ENCODE data around the gene FBLN5. TPM values are rescaled to one million over a fixed set of nuclear protein-coding genes. Genes with fewer than 3 reads are reported as not detected.

FBLN5 gene
- total and polyA plus RNA-seq, 8 donors = 20.1 to 151 (median 48.6) TPM

DNA sequence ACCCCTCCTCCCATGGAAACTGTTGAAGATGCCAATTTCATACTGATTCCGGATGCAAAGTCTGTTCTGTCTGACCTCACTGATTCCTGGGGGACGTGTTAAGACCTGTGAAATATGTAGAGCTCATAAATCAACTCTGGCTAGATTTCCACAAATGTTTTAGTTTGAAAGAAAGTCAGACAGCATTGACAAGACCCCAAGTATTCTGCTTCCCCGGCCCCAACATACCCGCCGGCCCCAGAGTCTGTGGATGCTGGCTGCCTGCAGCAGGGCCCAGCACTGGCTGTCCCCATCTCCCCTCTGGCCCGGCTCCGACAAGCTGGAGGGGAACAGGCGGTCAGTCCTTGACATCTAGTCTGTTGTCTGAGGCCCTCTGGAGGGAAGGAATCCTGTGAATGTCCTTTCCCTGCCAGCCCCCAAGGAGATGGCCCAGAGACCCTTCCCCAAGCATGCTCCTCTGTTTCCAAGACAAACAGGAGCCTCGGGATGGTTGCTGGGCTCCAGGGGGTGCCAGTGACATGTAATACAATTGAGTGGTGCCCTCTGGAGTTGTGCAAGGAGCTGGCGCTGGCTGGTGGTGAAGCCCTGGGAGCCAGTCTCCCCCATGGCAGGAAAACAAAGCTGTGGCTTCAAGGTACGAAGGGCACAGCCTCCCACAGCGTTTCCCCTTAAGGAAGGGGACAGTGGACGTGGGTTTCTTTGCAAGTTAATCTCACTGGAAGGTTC lies 22.3 kb downstream of the FBLN5 start:
- intact Hi-C loops (cut with DNase I; ENCODE audit: low total_unique reads) = no loop called here
- peak in 1 of 2 donors; percentile 76 for DNase-seq
- 63 to 80% (median 72%) methylated on average over 13 of the region's 13 CpGs for WGBS, 5 donors

DNA sequence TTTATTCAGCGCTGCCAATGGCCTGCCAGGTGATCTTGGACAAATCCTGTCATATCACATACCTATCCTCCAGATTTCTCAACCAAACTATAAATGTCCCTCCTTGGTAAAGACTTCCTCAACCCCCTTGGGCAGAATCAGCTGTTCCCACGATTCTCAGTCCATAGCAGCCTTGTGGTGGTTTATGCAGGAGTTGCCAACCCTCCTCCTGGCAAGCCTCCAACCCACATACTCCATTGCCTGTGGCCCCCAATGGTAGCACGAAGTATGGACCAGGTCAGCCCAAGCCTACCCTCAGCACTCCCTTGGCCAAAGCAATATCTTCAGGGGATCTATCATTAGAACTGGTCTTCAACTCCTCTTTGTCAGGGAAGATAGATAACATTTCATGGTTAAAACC lies 27.0 kb downstream of the FBLN5 start:
- Histone ChIP-seq H3K4me3 (no peak overlapping the region), H3K4me1 (peaks cover 8 to 40% (median 22%) of the 10 kb centered on the region in 4 donors), H3K27ac (no peak overlapping the region), H3K27me3 (no peaks in the 10 kb centered on the region), H3K9me3 (no peaks in the 10 kb centered on the region), H3K36me3 (peaks cover 0 to 6% (median 0%) of the 10 kb centered on the region in 4 donors)
- DNase-seq = no peak
- WGBS, 5 donors = 61 to 76% (median 72%) methylated on average over 3 of the region's 3 CpGs
- intact Hi-C loops (cut with DNase I; ENCODE audit: low total_unique reads) = no loop called here
- TF ChIP-seq POLR2A (IDR thresholded peaks at IDR 0.05) (no peak), POLR2AphosphoS5 (IDR thresholded peaks at IDR 0.05) (no peak), EP300 (IDR thresholded peaks at IDR 0.05) (no peak)
- TF ChIP-seq, protein P1, sequence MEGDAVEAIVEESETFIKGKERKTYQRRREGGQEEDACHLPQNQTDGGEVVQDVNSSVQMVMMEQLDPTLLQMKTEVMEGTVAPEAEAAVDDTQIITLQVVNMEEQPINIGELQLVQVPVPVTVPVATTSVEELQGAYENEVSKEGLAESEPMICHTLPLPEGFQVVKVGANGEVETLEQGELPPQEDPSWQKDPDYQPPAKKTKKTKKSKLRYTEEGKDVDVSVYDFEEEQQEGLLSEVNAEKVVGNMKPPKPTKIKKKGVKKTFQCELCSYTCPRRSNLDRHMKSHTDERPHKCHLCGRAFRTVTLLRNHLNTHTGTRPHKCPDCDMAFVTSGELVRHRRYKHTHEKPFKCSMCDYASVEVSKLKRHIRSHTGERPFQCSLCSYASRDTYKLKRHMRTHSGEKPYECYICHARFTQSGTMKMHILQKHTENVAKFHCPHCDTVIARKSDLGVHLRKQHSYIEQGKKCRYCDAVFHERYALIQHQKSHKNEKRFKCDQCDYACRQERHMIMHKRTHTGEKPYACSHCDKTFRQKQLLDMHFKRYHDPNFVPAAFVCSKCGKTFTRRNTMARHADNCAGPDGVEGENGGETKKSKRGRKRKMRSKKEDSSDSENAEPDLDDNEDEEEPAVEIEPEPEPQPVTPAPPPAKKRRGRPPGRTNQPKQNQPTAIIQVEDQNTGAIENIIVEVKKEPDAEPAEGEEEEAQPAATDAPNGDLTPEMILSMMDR (IDR thresholded peaks at IDR 0.05) = no peak

More for the DNA sequence above, 22.3 kb downstream of the FBLN5 start:
- TF ChIP-seq EP300 (IDR thresholded peaks at IDR 0.05) (no peak), POLR2AphosphoS5 (IDR thresholded peaks at IDR 0.05) (no peak), POLR2A (IDR thresholded peaks at IDR 0.05) (no peak)
- TF ChIP-seq, protein P1 (IDR thresholded peaks at IDR 0.05) = no peak
- peaks cover 5 to 30% (median 18%) of the 10 kb centered on the region in 4 donors for H3K4me1 ChIP-seq
- no peaks in the 10 kb centered on the region for H3K36me3 ChIP-seq
- H3K27me3 ChIP-seq = no peaks in the 10 kb centered on the region
- no peak overlapping the region for H3K4me3 ChIP-seq
- no peaks in the 10 kb centered on the region for H3K9me3 ChIP-seq
- no peak overlapping the region for H3K27ac ChIP-seq

DNA sequence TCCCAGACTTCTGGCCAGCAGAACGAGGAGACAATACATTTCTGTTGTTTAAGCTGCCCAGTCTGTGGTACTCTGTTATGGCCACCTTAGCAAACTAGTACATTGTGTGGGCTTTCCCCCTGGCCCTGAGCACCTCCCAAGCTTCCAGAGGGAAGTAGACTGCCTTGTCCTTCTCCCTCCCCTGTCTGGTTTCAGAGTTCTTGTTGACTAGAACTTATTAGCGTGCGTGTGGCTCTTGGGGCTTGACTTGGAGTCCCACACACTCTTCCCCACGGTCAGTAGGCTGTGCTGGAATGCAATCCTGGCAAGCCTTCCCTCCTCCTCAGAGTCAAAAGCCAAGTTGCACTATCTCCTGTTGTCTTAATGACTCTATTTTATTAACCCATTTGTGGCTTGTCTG lies 27.7 kb downstream of the FBLN5 start:
- intact Hi-C loops (cut with DNase I; ENCODE audit: low total_unique reads) = loop anchor here (10.0 kb wide), 1 partner anchor 265 kb away; no protein-coding TSS in a partner anchor
- Histone ChIP-seq H3K27me3 (no peaks in the 10 kb centered on the region), H3K36me3 (peaks cover 0 to 6% (median 0%) of the 10 kb centered on the region in 4 donors), H3K9me3 (no peaks in the 10 kb centered on the region), H3K4me3 (no peak overlapping the region), H3K27ac (peak overlapping the region; percentile 34 to 63 (median 53)), H3K4me1 (peaks cover 4 to 33% (median 19%) of the 10 kb centered on the region in 4 donors)
- TF ChIP-seq, protein P1 (IDR thresholded peaks at IDR 0.05) = no peak
- no peak for TF ChIP-seq POLR2A (IDR thresholded peaks at IDR 0.05)
- no peak for TF ChIP-seq EP300 (IDR thresholded peaks at IDR 0.05)
- TF ChIP-seq POLR2AphosphoS5 (IDR thresholded peaks at IDR 0.05) = no peak
- DNase-seq = peak in 1 of 2 donors; percentile 42
- 20 to 58% (median 45%) methylated on average over 4 of the region's 4 CpGs for WGBS, 5 donors

DNA sequence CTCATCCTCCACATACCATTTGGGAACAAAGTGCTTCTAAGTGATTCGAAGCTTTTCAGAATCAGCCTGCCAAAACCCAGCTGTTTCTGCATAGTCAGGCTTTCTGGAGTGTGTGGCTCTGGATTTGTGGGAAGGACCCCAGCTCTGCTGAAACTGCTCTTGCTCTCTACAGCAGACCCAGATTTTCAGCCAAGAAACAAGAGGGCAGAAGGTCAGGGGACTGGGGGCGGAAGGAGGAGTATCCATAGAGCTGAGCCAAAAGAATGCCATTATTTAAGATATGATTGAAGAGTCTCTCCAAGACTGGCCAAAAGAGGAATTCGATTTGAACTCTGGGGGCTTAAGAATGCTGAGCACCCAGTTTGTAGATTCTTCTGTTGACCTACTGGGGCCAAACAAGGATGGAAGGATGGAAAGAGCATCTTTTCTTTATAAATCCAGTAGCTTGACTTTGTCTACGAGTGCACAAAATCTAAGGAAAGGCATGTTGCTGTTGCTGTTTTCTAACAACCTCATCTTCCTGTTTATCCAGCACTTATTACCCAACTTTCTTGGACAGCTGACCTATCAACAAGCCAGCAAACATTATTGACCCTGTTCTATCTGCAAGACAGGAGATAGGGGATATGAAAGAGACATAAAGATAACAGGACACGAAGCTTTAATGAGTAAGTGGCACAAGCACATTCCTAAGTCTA lies 29.2 kb downstream of the FBLN5 start:
- peak in 1 of 2 donors; percentile 79 for DNase-seq
- WGBS, 5 donors = 55 to 66% (median 62%) methylated on average over 4 to 5 of the region's 5 CpGs
- intact Hi-C loops (cut with DNase I; ENCODE audit: low total_unique reads) = loop anchor here (10.0 kb wide), 1 partner anchor 264 kb away; no protein-coding TSS in a partner anchor
- no peaks in the 10 kb centered on the region for H3K27me3 ChIP-seq
- no peaks in the 10 kb centered on the region for H3K9me3 ChIP-seq
- peaks cover 4 to 30% (median 19%) of the 10 kb centered on the region in 4 donors for H3K4me1 ChIP-seq
- H3K36me3 ChIP-seq = peaks cover 0 to 6% (median 0%) of the 10 kb centered on the region in 4 donors
- no peak for TF ChIP-seq EP300 (IDR thresholded peaks at IDR 0.05)
- peak in 1 of 3 donors; percentile 13 for TF ChIP-seq POLR2AphosphoS5 (IDR thresholded peaks at IDR 0.05)
- TF ChIP-seq, protein P1 (IDR thresholded peaks at IDR 0.05) = no peak
- peak overlapping the region in 4 of 5 donors; percentile 47 to 61 (median 55) for H3K27ac ChIP-seq
- H3K4me3 ChIP-seq = no peak overlapping the region
